GM18867 (cell line): ENCODE measurements around the gene NDUFS2.
A peak's percentile ranks its signal among the peaks of the same experiment; 100 is the strongest.

Experiments
- ATAC-seq: cut with Tn5 transposase; IDR thresholded peaks from one replicate; pipeline ENCODE4 v1.9.1; 2021; ENCODE audit warnings: mild to moderate bottlenecking, moderate library complexity; ENCODE audit not compliant: unreplicated experiment

Gene NDUFS2

GRCh38 chr1:161172349-161172748, 29.8 kb upstream of the NDUFS2 start:
- no peak for ATAC-seq

- ATAC-seq: no peak
Measured at GRCh38 chr1:161172776-161173376, 29.3 kb upstream of the NDUFS2 start.

- no peak for ATAC-seq
Measured at GRCh38 chr1:161173711-161174110, 28.5 kb upstream of the NDUFS2 start.

- ATAC-seq: no peak
Measured at GRCh38 chr1:161174911-161175310, 27.3 kb upstream of the NDUFS2 start.

GRCh38 chr1:161175771-161176453, 26.3 kb upstream of the NDUFS2 start:
- ATAC-seq: peak; percentile 29

GRCh38 chr1:161176468-161177111, 25.6 kb upstream of the NDUFS2 start:
- no peak for ATAC-seq

DNA sequence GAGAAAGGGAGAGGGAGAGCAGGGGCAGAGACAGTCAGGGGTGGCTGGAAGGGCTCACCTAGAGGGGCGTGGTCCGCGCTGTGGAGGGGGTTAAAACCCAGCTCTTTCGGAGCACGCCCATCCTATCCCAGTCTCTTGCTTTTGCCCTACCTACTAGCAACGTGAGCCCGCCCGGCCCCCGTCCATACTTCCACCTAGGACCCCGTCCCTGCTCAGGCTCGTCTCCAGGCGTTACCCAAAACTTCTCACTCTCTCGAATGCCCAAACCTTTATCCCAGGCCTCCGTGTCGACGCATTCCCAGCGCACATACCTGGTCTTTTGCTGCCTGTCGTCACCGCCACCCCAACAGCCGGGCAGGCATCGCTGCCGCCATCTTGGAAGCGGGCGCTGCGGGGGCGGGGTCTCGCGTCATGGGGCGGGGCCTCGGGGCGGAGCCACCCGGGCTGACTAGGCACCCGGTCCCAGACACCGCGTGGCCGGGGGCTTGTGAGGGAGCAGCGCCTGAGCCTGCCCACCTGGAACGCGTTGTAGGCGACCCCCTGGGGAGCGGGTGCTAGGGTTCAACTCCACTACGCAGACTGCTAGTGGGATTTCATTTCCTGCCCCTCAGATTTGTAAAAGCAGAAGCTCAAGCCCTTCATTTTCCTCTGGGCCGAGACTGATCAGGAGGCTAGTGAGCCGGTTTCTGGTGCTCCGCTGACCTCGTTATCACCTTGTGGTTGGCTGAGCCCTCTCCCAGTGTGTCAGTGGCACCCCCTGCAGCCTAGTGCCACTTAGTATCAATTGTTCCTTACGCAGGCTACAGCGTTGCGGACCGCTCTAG, 24.8 kb upstream of the NDUFS2 start, which contains the start of gene B4GALT3:
B4GALT3 (minus strand) TSS at position 396 of the 824 bp plus-strand sequence. CDS start 1,447 bp downstream, outside the sequence.
- peak; percentile 79 for ATAC-seq

- no peak for ATAC-seq
Measured at GRCh38 chr1:161177936-161178244, 24.3 kb upstream of the NDUFS2 start.

- no peak for ATAC-seq
Measured at GRCh38 chr1:161179698-161180097, 22.5 kb upstream of the NDUFS2 start.

DNA sequence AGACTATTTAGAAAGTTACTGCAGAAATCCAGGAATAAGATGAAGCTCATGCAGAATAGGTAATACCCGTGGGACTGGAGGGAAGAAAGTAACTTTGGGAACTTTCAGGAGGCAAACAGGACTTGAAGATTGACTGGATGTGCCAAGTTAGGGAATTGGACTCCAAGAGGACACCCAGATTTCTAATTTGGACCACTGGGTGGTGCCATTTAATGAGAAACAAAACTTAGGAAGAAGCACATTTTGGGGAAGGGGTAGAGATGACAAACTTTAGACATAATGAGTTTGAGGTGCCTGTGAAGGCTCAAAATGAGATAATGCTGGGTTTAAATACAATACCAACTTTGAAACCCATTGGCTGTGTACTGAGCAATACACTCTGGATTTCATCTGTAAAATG, 21.5 kb upstream of the NDUFS2 start:
- no peak for ATAC-seq

- peak; percentile 39 for ATAC-seq
Measured at GRCh38 chr1:161182214-161182613, 20.0 kb upstream of the NDUFS2 start.

DNA sequence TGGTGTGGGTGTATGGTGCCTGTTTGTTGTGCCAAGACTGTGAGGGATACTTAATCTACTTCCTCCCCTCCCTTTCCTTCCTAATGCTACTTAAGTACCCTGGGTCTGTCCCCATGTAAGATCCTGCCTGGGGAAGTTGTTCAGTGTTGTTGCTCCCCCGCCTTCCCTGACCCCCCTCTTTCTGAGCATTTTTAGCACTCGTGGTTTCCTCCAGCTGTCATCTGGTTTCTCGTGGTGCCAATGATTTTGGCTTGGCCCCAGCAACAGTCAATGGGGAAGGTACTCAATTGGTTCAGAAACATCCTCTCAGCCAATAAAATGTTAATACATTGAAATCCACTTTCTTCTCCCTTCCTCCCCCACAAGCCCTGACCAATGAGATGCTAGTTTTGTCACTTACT, 16.9 kb upstream of the NDUFS2 start:
- peak; percentile 74 for ATAC-seq

DNA sequence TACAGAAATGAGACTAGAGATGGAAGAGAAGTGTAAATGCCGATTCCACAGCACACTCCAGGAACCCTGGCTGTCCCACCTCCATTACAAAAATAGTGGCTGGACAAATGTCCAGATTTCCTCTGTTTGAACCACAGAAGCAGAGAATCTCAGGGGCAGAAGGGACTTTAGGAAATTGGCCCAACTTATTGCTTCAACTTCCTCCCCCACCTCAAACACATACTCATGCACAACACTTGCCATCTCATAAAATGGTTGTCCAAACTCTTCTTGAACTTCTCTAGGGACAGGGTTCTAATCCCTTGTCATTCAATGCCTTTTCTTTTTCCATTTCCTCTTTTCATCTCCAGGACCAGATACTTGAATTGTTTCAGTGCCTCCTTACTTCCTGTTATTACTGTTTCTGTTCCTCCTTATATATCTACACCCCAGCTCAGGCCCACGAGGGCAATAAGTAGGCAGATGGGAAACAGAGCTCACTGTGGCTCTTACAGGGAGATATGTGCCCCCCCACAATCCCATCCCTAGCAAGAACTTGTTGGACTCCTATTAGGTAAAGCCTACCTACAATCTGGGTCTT, 16.3 kb upstream of the NDUFS2 start:
- peak; percentile 20 for ATAC-seq

GRCh38 chr1:161187311-161187710, 14.9 kb upstream of the NDUFS2 start:
- no peak for ATAC-seq

- ATAC-seq: no peak
Measured at GRCh38 chr1:161188381-161188780, 13.8 kb upstream of the NDUFS2 start.

DNA sequence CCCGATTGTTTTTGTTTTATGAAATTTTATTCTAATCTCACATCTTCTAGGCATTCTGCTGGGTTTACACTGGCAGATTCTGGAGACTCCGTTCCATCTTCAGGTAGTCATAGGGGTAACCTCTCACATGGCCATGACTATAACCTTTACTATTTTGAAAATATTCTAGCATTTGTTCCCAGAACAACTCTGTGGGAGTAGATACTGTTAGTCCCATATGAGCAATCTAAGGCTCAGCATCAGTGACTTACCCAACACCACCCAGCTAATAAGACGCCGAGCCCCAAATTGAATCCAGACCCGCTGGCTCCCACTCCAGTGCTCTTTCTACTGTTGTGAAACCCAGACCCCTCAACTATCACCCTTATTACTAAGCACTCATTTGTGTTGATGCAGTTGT, 13.1 kb upstream of the NDUFS2 start:
- no peak for ATAC-seq

GRCh38 chr1:161190962-161191521, 11.1 kb upstream of the NDUFS2 start:
- no peak for ATAC-seq

GRCh38 chr1:161191971-161192370, 10.2 kb upstream of the NDUFS2 start:
- no peak for ATAC-seq

GRCh38 chr1:161192476-161193465, 9.4 kb upstream of the NDUFS2 start:
- peak; percentile 70 for ATAC-seq
